GM13977 (cell line): Measurements from ENCODE around the gene CMBL.

Source experiments
- DNase-seq: peaks from one replicate; pipeline ENCODE4 v3.0.0; 2012; ENCODE audit warnings: low spot score
- CTCF ChIP-seq: IDR thresholded peaks from 2 replicates; pipeline ENCODE4 v1.5.1; 2012; ENCODE audit warnings: mild to moderate bottlenecking, control low read depth; ENCODE audit not compliant: insufficient read depth; ENCODE audit errors: extremely low read depth, missing control alignments
- in situ Hi-C: fragments of 300-500 bp; cut with MboI; formaldehyde crosslinking; loops from one replicate; pipeline ENCODE4 v1.12.0; 2022; ENCODE audit warnings: low sequenced_read_pairs, low pct_unique_long_range_greater_than_20kb, mixed read lengths, inconsistent platforms; ENCODE audit not compliant: unreplicated experiment

The CMBL gene

GRCh38 chr5:10257870-10258269 is 49.8 kb downstream of the CMBL start:
- no peak for DNase-seq
- TF ChIP-seq CTCF = no peak
- in situ Hi-C loops = no loop called here

- DNase-seq = no peak
- in situ Hi-C loops = no loop called here
- TF ChIP-seq CTCF = no peak
Observed at GRCh38 chr5:10254686-10255085, 53.0 kb downstream of the CMBL start.

DNA sequence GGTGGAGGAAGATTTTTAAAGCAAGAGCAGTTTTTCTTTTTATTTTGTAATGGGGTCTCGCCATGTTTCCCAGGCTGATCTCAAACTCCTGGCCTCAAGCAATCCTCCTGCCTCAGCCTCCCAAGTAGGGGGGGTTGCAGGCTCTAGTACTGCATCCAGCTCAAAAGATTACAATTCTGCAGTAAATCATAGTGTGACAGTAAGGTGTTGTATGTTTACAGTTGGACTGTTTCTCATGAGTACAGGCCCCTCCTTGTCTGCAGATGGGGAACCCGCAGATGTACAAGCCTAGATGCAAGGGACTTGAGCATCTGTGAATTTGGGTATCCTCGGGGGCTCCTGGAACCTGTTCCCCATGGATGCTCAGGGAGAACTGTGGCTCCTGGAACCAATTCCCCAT is 54.3 kb downstream of the CMBL start:
- no peak for DNase-seq
- in situ Hi-C loops = no loop called here
- TF ChIP-seq CTCF = no peak

DNA sequence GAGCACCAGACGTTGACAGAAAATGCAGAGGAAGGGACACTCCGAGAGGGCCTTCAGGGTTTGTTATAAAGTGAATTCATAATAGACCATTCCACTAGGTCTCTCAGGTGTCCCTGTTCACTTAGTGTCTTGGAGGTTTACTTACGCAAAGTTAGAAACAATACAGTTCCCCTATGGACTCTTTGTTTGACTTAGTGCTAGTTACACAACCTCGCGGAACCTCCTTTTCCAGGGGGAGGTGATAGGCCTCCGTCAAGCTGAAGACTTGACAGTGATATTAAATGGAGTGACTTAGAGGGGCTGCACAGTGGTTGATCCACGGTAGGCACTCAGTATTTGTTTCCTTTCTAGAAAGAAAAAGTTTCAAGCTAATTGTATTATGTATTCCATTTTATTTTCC is 56.3 kb downstream of the CMBL start:
- no peak for DNase-seq
- in situ Hi-C loops = no loop called here
- no peak for TF ChIP-seq CTCF

DNA sequence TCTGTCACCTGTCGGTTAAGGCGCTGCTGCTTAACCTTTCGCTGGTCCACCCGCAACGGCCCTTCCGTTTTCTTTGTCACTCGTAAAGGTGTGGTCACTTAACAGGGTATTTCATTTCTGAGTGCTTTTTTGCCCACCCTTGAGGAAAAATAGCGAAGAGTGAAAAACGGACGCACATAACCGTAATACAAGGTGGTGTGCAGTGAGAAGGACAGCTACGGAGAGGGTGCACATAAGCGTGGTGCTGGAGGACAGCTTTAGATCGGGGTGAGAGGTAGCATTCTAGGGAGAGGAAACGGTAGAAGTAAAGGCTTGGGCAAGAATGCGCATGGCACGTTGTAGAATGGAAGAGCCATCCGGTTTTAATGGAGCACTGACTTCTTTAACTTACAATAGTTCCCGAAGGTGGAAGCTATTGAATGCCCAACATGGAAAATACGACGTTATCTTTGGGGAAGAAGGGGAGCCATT is 56.9 kb downstream of the CMBL start:
- DNase-seq = peak; percentile 42
- no peak for TF ChIP-seq CTCF
- in situ Hi-C loops = no loop called here

GRCh38 chr5:10249948-10250805 is 57.5 kb downstream of the CMBL start, which contains the start of gene CCT5:
Gene CCT5, plus strand, starts transcription at chr5:10250280. Its CDS starts 61 bp downstream, at chr5:10250341.
- DNase-seq = peak; percentile 96
- in situ Hi-C loops = no loop called here
- TF ChIP-seq CTCF = no peak
